Measurements from ENCODE around the gene CD177.
"Not testable (repeated sequence)": the region's sequence is repeated elsewhere in the genome, so short reads cannot be mapped to it uniquely, and the experiment has no call there.

The CD177 gene

GRCh38 chr19:43351998-43352746, 1.3 kb upstream of the CD177 start:
- no peak overlapping the region for H3K4me3 ChIP-seq (ENCODE audit: control insufficient read depth, low read depth, low read length)
- no peak for DNase-seq (ENCODE audit: low read depth)
- no peak for TF ChIP-seq CTCF (IDR thresholded peaks at IDR 0.05; ENCODE audit: control insufficient read depth, insufficient read depth, low read depth, low read length, missing control alignments)

GRCh38 chr19:43354305-43354627, 780 bp downstream of the CD177 start:
- DNase-seq (ENCODE audit: low read depth) = no peak
- TF ChIP-seq CTCF (IDR thresholded peaks at IDR 0.05; ENCODE audit: control insufficient read depth, insufficient read depth, low read depth, low read length, missing control alignments) = no peak
- no peak overlapping the region for H3K4me3 ChIP-seq (ENCODE audit: control insufficient read depth, low read depth, low read length)

GRCh38 chr19:43356749-43357148, 3.3 kb downstream of the CD177 start:
- not testable (repeated sequence) for H3K4me3 ChIP-seq (ENCODE audit: control insufficient read depth, low read depth, low read length); DNase-seq (ENCODE audit: low read depth)

DNA sequence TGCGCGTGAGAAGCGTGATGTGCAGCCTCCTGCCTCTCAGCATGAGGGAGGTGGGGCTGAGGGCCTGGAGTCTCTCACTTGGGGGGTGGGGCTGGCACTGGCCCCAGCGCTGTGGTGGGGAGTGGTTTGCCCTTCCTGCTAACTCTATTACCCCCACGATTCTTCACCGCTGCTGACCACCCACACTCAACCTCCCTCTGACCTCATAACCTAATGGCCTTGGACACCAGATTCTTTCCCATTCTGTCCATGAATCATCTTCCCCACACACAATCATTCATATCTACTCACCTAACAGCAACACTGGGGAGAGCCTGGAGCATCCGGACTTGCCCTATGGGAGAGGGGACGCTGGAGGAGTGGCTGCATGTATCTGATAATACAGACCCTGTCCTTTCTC, 8.7 kb downstream of the CD177 start:
- no peak for TF ChIP-seq CTCF (IDR thresholded peaks at IDR 0.05; ENCODE audit: control insufficient read depth, insufficient read depth, low read depth, low read length, missing control alignments)
- DNase-seq (ENCODE audit: low read depth) = no peak

GRCh38 chr19:43362745-43363144, 9.3 kb downstream of the CD177 start:
- no peak overlapping the region for H3K4me3 ChIP-seq (ENCODE audit: control insufficient read depth, low read depth, low read length)
- no peak for DNase-seq (ENCODE audit: low read depth)
- TF ChIP-seq CTCF (IDR thresholded peaks at IDR 0.05; ENCODE audit: control insufficient read depth, insufficient read depth, low read depth, low read length, missing control alignments) = no peak

More for the DNA sequence above, 8.7 kb downstream of the CD177 start:
- H3K4me3 ChIP-seq (ENCODE audit: control insufficient read depth, low read depth, low read length) = no peak overlapping the region

DNA sequence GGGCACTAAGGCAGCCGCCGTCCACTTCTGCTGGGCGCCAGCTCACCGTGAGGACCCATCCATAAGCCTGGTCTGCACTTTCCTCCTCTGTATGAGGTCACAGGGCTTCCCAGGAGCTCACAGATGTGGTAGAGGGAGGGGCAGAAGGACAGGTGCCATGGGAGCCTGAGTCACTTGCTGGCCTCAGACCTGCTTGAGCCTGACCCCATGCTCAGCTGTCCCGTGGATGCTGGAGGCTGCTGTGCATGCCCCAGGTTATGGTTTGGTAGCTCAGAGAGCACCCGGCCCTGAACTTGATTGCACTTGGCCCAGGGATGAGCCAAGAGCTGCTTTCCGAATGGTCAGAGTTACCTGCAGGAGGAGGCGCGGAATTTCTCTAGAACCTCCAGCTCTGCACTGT, 12.2 kb downstream of the CD177 start:
- not testable (repeated sequence) for DNase-seq (ENCODE audit: low read depth)

GRCh38 chr19:43367822-43368221, 14.3 kb downstream of the CD177 start:
- TF ChIP-seq CTCF (IDR thresholded peaks at IDR 0.05; ENCODE audit: control insufficient read depth, insufficient read depth, low read depth, low read length, missing control alignments) = no peak
- H3K4me3 ChIP-seq (ENCODE audit: control insufficient read depth, low read depth, low read length) = no peak overlapping the region
- no peak for DNase-seq (ENCODE audit: low read depth)

More for the DNA sequence above, 12.2 kb downstream of the CD177 start:
- H3K4me3 ChIP-seq (ENCODE audit: control insufficient read depth, low read depth, low read length) = not testable (repeated sequence)

GRCh38 chr19:43368897-43369296, 15.4 kb downstream of the CD177 start:
- DNase-seq (ENCODE audit: low read depth); H3K4me3 ChIP-seq (ENCODE audit: control insufficient read depth, low read depth, low read length): not testable (repeated sequence)
